ENCODE measurements around the gene ZYG11B. TPM values are rescaled to one million over a fixed set of nuclear protein-coding genes. Genes with fewer than 3 reads are reported as not detected.

ZYG11B gene
- total and polyA plus RNA-seq, 9 of the 15 experiments (the other 6 are each of a cell fraction or from before 2014, with no cell fraction given) = 4.9 to 22.2 (median 12.2) TPM

DNA sequence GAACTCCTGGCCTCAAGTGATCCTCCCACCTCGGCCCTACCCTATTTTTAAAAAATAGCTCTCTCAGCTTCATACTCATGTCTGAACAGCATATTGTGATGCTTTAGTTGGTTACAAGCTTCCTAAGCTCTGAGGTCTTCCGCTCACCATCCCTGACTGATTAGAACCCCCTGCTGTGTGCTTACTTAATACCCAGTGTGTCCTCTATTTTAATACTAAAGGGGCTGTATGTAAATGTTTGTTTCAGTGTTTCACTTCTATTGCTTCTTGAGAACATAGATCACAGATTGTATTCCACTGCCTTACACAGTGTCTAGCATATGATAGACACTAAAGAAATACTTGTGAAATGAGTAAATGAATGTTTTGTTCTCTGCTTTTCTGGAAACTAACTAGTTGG is 29.8 kb downstream of the ZYG11B start:
- Histone ChIP-seq H3K9me3 (replicated peaks; ENCODE audit: control insufficient read depth, insufficient read depth, low read depth, low read length) (no peaks in the 10 kb centered on the region), H3K27ac (ENCODE audit: extremely low read depth, low read depth, low read length) (no peak overlapping the region), H3K4me2 (ENCODE audit: insufficient read depth, low read length) (no peak overlapping the region), H4K20me1 (replicated peaks; ENCODE audit: control insufficient read depth, insufficient read depth, low read length) (no peaks in the 10 kb centered on the region), H3K9ac (ENCODE audit: insufficient read depth in 1 of 2, low read depth in 2 of 2, low read length in 2 of 2) (no peak overlapping the region), H3K4me3 (no peak overlapping the region), H3K9me1 (ENCODE audit: control insufficient read depth, insufficient read depth, low read length) (no peaks in the 10 kb centered on the region), H3K4me1 (replicated peaks in 1 of 2; ENCODE audit: control insufficient read depth in 2 of 2, insufficient read depth in 2 of 2, low read length in 2 of 2) (peaks cover 9 to 14% of the 10 kb centered on the region in 2 experiments; a peak in 3 of 5 replicates), H2AFZ (ENCODE audit: low read depth, low read length) (no peak overlapping the region), H3K79me2 (ENCODE audit: control insufficient read depth, insufficient read depth, low read length) (peaks cover 10% of the 10 kb centered on the region; the same call in 2 of the 3 replicates), H3K27me3 (ENCODE audit: control insufficient read depth in 2 of 2, insufficient read depth in 2 of 2, low read length in 2 of 2) (no peaks in the 10 kb centered on the region), H3K36me3 (ENCODE audit: control insufficient read depth, insufficient read depth, low read length) (peaks cover 8% of the 10 kb centered on the region; the same call in 1 of the 3 replicates)
- no peak for ATAC-seq
- WGBS (ENCODE audit: insufficient coverage, low coverage, missing lambda C conversion rate) = 64% methylated on average over 2 of the region's 2 CpGs
- intact Hi-C loops (cut with micrococcal nuclease) = no loop called here
- FAIRE-seq = no peak
- ChIA-PET POLR2A (no interaction called here), CTCF (ENCODE audit: low intra/inter-chr PET ratio) (no interaction called here)
- in situ Hi-C loops (cut with MboI) = no loop called here
- no peak for DNase-seq (ENCODE audit: extremely low read depth in 1 of 4, low spot score in 3 of 4)
- no peak for TF ChIP-seq ZNF384 (IDR thresholded peaks at IDR 0.05; ENCODE audit: low read depth, low read length)
- no peak for TF ChIP-seq KLF1 (tag; IDR thresholded peaks at IDR 0.05)
- no peak for TF ChIP-seq ZNF324 (CRISPR knock-in tag; IDR thresholded peaks at IDR 0.05)
- TF ChIP-seq HNRNPK (IDR thresholded peaks at IDR 0.05; ENCODE audit: low read depth, low read length, poor library complexity, severe bottlenecking) = no peak
- TF ChIP-seq TOE1 (IDR thresholded peaks at IDR 0.05; ENCODE audit: borderline replicate concordance) = no peak
- no peak for TF ChIP-seq TOE1 (CRISPR knock-in tag; IDR thresholded peaks at IDR 0.05; ENCODE audit: borderline replicate concordance, low read depth)
- no peak for TF ChIP-seq KAT8 (IDR thresholded peaks at IDR 0.05; ENCODE audit: low read depth)
- no peak for TF ChIP-seq FOSL1 (tag; conservative IDR thresholded peaks at IDR 0.05)
- TF ChIP-seq, protein P1, sequence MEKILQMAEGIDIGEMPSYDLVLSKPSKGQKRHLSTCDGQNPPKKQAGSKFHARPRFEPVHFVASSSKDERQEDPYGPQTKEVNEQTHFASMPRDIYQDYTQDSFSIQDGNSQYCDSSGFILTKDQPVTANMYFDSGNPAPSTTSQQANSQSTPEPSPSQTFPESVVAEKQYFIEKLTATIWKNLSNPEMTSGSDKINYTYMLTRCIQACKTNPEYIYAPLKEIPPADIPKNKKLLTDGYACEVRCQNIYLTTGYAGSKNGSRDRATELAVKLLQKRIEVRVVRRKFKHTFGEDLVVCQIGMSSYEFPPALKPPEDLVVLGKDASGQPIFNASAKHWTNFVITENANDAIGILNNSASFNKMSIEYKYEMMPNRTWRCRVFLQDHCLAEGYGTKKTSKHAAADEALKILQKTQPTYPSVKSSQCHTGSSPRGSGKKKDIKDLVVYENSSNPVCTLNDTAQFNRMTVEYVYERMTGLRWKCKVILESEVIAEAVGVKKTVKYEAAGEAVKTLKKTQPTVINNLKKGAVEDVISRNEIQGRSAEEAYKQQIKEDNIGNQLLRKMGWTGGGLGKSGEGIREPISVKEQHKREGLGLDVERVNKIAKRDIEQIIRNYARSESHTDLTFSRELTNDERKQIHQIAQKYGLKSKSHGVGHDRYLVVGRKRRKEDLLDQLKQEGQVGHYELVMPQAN (IDR thresholded peaks at IDR 0.05; ENCODE audit: borderline replicate concordance) = no peak
- TF ChIP-seq, protein P2, sequence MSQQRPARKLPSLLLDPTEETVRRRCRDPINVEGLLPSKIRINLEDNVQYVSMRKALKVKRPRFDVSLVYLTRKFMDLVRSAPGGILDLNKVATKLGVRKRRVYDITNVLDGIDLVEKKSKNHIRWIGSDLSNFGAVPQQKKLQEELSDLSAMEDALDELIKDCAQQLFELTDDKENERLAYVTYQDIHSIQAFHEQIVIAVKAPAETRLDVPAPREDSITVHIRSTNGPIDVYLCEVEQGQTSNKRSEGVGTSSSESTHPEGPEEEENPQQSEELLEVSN (IDR thresholded peaks at IDR 0.05; ENCODE audit: borderline replicate concordance in 1 of 2, extremely low read depth in 1 of 2, insufficient read depth in 1 of 2, insufficient read length in 1 of 2, low read depth in 1 of 2, low read length in 1 of 2, poor library complexity in 1 of 2, severe bottlenecking in 1 of 2) = no peak
- no peak for TF ChIP-seq ZKSCAN8 (CRISPR knock-in tag; IDR thresholded peaks at IDR 0.05)
- no peak for TF ChIP-seq ZNF717 (CRISPR knock-in tag; IDR thresholded peaks at IDR 0.05)
- no peak for TF ChIP-seq ILF3 (IDR thresholded peaks at IDR 0.05; ENCODE audit: borderline replicate concordance)
- no peak for TF ChIP-seq ZFX (CRISPR knock-in tag; IDR thresholded peaks at IDR 0.05)
- BruUV-seq (replicated peaks) = no TSS peak

Data from K562 (cell line).